HS-27A (cell line): ENCODE results near the gene CRHR1.

Experiments used
- DNase-seq: peaks from one replicate; pipeline ENCODE4 v3.0.0-alpha.2; 2012; ENCODE audit warnings: low read depth, missing footprints

Gene CRHR1

DNA sequence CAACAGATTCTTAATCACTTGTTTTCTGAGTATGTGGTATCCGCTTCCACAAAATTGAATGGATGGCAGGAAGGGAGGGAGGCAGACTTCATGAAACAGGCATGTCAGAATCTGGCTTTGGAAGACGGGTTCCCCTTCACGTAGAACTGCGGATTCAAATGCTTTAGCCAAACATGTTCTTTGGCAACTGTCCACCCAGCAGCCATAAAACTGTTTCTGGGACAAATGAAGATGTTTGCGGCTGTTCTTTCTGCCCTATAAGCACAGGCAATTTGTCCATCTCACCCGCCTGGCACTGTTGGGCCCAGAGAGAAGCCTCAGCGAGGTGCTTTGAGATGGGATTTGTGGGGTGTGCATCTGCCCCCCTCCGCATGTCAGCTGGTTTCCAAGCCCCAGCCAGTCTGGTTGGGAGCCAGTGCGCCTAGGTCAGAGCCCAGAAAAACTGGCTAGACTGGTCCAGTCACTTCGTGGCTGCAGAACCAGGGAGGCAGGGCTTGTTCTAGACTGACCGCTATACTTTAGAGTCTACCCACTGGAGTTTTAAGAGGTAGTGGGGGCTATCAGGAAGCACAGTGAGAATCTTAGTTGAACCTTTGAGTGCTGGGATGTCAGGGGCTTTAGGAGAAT is 6.3 kb downstream of the CRHR1 start:
- no peak for DNase-seq

DNA sequence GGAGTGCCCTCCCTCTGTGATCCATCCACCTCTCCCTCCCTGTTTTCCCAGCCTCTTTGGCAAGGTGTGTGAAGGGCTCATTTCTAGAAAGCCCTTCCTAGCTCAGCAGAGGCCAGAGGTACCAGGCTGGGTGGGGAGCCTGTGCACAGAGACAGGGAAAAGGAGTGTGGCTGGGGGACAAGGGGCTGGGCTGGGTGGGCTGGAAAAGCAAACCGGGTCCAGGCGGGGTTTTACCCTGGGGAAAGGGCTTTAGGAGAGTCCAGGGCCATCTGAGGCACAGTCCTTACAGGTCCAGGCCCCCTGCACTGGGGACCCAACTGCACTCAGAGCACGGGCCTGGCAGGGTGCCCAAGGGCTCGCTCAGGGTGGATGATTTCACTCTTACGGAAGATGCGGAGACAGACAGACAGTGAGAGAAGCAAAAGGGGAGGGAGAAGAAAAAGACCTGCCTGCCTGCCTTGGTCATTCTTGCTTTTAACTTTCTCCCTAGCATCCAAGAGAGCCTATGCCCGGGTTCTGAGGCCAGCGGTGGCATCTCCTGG is 7.0 kb downstream of the CRHR1 start:
- no peak for DNase-seq

DNA sequence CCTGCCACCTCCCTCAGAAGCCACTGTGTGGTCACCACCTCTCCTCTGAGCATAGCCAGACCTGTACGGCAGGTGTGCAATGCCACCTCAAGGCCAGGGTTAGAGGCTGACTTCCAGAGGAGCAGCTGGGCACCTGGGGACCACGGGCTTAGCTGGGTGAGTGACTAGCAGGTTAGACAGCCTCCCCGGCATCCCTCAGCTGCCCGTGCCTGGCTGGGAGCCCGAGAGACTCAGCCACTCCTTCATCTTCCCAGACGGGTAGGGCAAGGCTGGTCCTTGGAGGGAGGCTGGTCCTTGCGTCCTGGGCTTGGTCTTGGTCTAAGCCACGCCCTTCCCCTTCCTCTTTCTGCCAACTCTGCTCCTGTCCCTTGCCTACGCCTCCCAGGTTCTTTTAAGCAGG is 7.8 kb downstream of the CRHR1 start:
- DNase-seq = no peak

DNA sequence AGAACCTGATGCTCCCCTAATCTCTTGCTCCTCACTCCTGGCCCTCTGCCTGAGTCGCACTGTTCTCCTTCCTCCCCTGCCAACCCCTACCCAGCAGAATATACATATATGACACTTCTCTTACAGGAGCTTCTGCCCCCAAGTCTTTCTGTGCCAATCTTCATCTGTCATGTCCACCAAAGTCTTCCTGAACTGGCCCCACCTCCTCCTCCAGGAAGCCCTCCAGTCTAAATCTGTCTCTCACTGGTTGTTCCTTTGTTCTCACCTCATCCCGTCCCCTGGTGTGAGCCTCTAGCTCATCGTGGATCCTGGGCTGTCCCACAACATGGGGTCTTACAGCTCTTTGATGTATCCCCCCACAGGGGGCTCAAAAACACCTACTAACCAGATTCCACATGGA is 8.3 kb downstream of the CRHR1 start:
- DNase-seq = no peak

- DNase-seq = no peak
Measured at GRCh38 chr17:45792995-45793755, 9.1 kb downstream of the CRHR1 start.

DNA sequence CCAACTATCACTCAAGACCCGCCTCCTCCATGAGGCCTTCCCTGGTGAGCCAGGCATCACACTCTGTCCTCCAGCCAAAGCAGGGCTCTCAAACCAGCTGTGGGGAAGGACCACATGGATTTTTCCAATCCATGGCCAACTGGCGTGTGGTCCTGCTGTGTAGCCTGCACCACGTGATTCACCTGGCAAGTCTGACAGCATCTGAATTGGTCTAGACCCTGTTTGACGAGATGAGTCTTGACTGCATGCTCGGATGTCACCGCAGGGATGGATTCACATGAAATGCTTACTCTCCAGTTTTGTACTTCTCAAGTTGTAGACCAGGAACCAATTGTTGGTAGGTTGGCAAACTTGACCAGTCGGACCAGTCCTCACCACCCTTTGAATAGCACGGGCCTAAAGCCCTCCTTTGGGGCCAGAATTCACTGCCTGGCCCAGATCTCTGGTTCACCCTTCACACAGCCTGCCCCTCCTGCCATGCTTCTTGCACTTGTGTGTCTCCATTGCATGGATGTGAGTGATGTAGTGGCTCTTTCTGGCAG is 9.9 kb downstream of the CRHR1 start:
- DNase-seq = no peak

GRCh38 chr17:45794840-45795239 is 10.7 kb downstream of the CRHR1 start:
- no peak for DNase-seq

GRCh38 chr17:45800816-45801215 is 16.7 kb downstream of the CRHR1 start:
- no peak for DNase-seq

DNA sequence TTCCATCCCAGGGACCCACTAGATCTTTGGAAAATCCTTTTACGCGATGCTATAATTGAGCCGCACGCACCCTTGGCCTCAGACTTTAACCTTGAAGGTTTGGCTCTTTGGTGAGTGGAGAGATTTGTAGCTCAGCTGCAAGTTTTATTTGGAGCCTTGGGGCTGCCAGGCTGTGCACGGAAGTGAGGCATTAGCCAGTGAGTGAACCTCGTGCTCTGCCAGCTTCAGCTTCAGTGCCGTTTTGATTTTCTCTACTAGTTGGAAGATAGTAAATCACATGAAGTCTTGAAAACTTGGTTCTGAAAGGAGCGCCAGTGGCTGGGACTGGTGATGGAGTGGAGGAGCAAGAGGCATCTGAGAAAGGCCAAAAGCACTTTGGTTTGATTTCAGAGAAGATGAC is 17.3 kb downstream of the CRHR1 start:
- no peak for DNase-seq

GRCh38 chr17:45808845-45809244 is 24.7 kb downstream of the CRHR1 start:
- DNase-seq = no peak

- DNase-seq = no peak
Measured at GRCh38 chr17:45809499-45809898, 25.4 kb downstream of the CRHR1 start.

- no peak for DNase-seq
Measured at GRCh38 chr17:45812102-45812501, 28.0 kb downstream of the CRHR1 start.

- no peak for DNase-seq
Measured at GRCh38 chr17:45813048-45813725, 29.1 kb downstream of the CRHR1 start.

DNA sequence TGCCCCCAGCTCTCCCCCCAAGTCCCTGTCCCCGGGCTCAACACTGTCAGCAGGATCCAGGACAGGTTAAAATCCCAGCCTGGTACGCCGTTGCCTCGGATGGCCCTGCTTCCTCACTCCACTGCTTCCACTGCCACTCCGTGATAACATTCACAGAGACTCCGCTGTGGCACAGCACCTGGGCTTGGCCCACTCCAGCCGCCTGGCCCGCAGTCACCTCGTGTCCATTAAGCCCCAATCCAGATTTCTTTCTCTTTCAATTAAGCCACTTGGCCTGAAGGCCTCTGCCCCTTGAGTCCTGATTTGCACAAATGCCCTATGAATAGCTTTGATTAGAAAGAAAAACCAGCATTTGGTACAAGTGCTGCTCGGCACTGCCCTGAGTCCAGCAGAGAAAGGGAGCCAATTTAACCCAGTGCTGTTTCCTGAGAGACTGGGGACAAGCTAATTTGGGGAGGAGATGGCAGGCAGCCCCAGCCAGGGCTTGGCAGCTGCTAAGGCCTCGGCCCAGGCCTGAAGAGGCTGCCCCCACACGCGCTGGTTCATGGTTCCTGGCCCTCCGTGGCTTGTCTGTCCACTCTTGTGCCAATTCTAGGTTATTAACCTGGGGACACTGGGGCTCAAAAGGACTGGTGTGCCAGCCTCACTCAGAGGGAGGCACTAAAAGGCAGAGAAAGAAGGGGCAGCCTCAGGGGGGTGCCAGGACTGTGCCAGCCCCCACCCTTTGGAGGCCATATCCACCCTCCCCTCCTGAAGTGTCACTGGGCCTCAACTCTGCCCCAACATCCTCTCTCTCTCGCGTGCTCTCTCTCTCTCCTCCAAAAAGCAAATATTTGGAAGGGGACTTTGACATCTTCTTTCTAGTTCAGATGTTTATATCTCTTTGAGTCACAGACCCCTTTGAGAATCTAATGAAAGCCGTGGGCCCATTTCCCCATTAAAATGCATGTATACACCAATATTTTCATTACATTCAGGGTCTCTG is 30.8 kb downstream of the CRHR1 start:
- DNase-seq = no peak

- no peak for DNase-seq
Measured at GRCh38 chr17:45815752-45816151, 31.6 kb downstream of the CRHR1 start.

DNA sequence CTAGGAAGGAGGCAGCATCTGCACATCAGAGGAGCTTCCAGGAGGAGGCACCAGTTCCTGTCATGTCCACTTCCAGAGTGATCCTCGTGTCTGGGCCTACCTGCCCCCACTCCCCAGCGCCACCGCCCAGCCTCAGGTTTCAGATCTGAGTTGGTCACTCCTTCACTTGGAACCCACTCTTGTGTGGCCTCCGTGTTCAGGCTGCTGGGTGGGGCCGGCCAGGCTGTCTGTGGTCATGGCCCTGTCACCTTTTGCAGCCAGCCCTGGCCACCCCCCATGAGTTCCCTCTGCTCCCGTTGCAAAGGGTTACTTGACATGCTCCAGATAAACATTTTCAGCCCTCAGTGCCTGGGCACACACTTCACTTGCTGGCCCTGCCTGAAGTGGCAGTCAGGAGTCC is 33.9 kb downstream of the CRHR1 start:
- no peak for DNase-seq

DNA sequence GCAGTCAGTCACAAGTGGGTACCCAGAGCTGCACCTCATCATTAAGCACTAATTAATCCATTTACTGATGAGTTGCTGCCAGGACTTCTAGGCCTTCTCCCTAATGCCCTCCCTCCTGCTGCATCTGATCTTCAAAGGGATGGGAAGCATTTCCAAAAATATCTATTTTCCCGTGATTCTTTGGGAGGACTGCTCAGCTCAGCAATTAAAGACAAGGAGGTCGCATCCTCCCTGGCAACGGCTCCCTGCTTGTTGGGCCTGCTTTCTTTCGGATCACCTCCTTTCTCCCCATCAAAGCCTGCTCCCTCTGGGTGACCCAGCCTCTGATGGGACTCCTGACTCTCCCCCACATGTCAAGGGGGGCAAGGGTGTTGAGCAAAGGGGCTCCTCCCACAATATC is 34.6 kb downstream of the CRHR1 start:
- DNase-seq = no peak

DNA sequence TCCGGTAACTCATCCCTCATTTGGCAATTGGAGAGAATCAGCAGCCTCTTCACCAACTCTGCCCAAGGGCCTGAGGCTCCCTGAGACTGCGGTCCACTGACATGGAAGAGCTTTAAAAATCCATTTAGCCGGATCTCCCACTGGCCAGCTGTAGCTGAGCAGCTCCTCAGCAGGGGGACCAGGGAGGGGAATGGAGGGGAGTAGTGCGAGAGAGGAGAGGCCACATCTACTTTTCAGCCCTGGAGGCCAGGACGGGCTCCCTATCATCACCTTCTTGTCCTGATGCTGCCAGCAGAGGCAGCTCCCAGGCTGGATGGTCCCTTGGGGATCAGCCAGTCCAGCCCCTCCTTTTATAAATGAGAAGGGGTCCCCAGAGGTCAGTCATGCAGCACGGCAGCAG is 35.5 kb downstream of the CRHR1 start:
- DNase-seq = no peak

- DNase-seq = no peak
Measured at GRCh38 chr17:45820052-45820780, 36.1 kb downstream of the CRHR1 start.

- no peak for DNase-seq
Measured at GRCh38 chr17:45821147-45821546, 37.0 kb downstream of the CRHR1 start.

- DNase-seq = no peak
Measured at GRCh38 chr17:45823598-45823997, 39.5 kb downstream of the CRHR1 start.
